ENCODE measurements around the gene UBASH3A.

UBASH3A gene

DNA sequence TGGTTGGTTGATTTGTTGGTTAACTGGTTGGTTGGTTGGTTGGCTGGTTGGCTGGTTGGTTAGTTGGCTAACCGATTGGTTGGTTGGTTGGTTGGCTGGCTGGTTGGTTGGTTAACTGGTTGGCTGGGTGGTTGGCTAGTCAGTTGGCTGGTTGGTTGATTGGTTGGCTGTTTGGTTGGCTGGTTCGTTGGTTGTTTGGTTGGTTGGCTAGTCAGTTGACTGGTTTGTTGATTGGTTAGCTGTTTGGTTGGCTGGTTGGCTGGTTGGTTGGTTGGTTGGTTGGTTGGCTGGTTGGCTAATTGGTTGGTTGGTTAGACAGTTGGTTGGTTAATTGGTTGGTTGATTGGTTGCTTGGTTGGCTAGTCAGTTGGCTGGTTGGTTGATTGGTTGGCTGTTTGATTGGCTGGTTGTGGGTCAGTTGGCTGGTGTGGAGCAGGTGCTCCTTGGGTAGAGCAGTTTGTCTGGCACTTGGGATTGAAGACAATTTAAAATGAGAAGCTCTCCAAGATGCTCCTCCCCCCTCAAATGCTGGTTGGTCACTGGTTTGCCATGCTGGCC lies 85.4 kb downstream of the UBASH3A start:
- no peak for DNase-seq (ENCODE audit: low read depth in 2 of 2)

DNA sequence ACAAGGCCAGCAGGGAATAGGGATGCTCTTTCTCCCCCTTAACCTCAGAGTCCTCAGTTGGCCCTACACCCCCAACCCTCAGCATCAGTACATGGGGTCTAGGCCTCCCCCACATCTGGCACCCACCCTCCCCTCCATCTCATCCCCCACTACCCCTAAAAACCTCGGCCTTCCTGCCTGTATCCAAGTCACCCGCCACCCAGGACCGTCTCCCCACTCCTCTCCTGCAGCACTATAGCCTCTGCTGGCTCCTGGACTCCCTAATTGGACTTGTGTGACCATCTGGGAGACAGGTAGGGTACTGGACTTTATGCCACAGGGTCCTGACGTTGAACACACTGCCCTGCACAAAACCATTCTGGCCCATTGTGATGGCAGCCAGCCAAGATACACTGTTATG lies 86.3 kb downstream of the UBASH3A start:
- no peak for DNase-seq (ENCODE audit: low read depth in 2 of 2)

DNA sequence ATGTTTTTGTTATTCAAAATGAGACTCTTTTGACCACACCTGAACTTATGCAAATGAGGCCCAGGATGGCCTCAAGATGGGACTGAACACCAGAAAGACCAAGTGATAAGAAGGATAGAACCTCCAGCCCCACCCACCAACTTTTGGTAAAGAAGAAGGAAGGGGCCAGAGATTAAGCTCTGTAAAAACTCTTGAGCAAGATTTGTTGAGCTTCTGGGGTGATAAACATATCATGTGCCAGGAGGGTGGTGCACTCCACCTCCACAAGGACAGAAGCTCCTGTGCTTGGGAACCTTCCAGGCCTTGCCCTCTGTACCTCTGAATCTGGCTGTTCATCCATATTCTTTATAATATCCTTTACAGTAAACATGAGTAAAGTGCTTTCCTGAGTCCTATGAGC lies 87.0 kb downstream of the UBASH3A start:
- no peak for DNase-seq (ENCODE audit: low read depth in 2 of 2)

DNA sequence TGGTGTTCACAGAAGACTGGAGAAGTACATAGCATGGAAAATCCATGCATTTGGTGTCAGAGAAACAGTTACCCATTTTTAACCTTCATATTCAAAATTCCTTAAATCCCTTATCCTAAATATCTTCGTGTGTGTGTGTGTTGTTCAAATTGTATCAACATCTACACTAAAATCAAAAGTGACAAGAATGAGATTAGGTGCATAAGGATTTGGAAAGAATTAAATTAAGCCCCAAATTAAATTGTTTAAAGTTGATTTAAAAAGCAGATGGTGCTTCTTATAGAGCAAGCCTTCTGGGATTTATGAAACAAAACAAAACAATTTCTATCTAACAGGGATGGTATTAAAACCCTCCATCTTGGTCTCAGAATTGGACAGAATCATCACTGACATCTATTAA lies 87.6 kb downstream of the UBASH3A start:
- no peak for DNase-seq (ENCODE audit: low read depth in 2 of 2)

DNA sequence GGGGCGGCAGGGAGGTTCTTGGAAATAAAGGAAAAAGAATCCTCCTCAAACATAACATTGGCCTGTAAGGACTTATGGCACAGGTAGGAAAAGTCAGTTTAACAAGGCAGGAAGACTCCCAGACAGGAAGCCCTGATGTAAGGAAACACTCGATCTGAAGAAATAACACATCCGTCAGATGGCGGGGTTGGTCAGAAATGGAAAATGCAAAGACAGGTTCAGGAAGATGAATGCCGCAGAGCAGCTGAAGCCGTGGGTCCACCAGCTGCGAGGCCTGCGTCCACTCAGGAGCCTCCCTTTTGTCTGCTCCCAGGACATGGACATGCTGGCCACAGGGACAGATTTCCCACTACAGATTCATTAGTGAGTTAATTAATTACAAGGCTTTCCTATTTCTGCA lies 88.5 kb downstream of the UBASH3A start:
- DNase-seq (ENCODE audit: low read depth in 2 of 2): no peak

DNA sequence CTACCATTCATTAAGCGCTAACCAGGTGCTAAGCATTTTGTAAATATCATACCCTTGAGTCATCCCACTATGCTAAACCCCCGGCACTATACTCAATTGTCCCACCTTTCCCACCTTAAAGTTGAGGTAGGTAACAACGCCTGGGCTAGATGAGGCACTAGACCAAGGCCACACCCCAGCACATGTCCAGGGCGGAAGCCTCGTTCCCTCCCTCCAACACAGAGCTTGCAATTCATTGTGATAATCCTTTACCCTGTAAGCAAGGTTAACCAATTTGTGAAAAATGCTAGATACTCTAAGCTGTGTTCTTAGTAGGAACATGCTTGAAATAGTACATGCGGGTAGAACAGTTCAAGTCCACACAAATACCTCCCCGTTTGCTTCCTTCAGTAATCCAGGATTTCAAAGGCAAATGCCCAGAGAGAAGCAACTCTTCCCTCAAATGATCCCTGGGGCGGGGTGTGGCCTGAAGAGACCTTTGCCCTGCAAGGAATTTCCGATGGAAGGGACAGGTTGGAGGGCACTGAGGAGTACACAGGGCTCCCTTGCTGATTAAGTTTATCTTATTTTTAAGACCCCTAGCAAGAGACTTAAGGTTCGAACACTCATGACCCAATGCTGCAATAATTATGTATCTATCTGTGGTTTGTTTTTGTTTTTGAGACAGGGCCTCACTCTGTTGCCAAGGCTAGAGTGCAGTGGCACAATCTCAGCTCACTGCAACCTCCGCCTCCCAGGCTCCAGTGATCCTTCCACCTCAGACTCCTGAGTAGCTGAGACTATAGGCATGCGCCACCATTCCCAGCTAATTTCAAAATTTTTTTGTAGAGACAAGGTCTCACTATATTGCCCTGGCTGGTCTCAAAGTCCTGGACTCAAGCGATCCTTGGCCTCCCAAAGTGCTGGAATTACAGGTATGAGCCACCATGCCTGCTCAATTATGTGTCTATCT lies 89.7 kb downstream of the UBASH3A start:
- DNase-seq (ENCODE audit: low read depth in 2 of 2): no peak

DNA sequence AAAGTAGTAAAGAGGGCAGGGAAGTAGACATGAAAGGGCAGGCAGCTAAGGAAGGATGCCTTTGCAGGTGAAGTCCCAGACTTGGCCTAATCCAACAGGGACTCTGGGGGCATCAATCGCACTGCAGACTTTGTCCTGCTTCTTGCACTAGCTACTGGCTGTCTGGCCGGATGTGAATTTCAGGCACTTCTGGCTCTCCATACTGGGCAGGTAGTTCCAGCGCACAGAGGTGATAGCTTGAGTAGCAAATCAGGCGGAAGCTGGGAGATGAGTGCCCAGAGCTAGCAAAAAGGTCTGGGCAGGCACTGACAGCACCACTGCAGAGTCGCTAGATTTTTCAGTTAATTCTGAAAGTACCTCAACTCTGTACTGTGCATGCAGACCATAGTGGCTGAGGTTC lies 91.3 kb downstream of the UBASH3A start:
- DNase-seq (ENCODE audit: low read depth in 2 of 2): no peak

DNA sequence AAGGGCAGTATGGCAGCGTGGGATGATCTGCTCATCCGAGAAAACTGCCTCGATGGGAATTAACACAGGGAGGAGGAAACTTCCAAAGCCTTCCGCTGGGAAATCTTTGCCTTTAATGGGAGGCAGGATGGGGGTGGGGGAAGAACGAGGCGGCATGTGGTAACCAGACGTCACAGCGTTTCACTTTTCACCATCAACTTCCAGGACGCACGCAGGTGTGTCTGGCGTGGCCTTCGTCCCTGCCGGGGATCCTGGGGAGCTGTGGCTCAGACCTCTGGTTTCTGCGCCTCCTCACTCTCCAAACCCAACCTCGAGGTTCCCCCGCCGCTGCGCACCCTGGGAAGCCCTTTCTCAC lies 92.0 kb downstream of the UBASH3A start:
- no peak for DNase-seq (ENCODE audit: low read depth in 2 of 2)

DNA sequence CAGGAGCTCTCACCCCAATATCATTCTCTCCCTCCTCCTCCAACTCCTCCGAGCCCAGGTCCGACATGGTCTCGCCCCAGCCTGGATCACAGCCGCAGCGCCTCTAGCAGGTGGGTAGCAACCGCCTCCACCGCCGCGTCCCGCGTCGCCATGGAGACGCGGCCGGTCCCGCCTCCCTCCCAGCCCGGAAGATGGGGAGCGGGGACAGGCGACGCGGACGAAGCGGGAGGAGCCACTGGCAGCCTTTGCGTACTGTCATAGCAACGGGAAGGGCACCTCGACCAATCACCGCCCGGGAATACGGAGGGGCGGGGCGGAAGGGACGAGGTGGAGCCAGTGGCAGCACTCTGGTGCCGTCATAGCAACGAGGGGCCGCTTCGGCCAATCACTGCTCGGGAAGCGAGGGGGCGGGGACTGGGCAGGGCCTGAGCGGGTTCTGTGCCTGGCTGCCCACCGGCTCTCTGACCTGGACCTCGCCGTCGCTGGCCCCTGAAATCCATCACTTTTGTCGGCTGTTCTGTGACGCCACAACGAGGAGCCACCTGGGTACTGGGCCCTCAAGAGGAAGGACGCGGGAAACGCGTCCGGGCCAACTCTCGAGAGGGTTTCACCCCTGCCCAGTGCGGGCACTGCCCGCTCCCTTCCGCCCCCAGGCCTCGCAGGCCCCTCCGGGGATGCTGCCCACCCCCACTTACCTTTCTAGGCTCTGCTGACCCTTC lies 92.6 kb downstream of the UBASH3A start, which contains the start of gene RSPH1:
Gene RSPH1 (minus strand): TSS at position 105 of the 719 bp plus-strand sequence. CDS start 38 bp downstream, at position 67.
- DNase-seq (ENCODE audit: low read depth in 2 of 2): peak; percentile 99

DNA sequence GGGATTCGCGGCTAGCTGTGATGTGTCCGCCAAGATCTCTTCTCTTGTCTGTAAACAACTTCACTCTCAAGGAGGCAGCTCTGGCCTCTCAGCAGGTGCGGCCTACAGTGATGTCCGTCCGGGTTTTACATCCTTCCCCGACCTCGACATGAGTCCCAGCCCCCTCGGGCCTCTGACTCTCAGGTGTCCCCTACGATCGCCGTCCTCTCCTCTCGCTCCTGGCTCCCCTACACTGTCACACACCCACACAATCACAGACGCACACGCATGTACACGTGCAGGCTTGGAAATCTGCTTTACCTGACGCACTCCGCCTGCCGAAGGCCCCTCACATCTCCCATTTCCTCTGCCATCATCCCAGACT lies 93.1 kb downstream of the UBASH3A start:
- DNase-seq (ENCODE audit: low read depth in 2 of 2): no peak

Data from stimulated activated CD4-positive, alpha-beta T cell treated with anti-CD3 and anti-CD28 coated beads, Interleukin-4, amount 100 ng/mL, for 48 hours (primary cell).